Stimulated activated effector memory CD8-positive, alpha-beta T cell treated with anti-CD3 and anti-CD28 coated beads, Interleukin-12 subunit alpha, Interleukin-12 subunit beta, amount 100 ng/mL, for 72 hours (primary cell): ENCODE results near the gene PRKCH.

Experiments
- ATAC-seq: fragments of 150-1000 bp; cut with Tn5 transposase; 2 replicates; pipeline ENCODE4 v1.10.0; 2021
- DNase-seq, 2 donors: peaks; one replicate each; pipeline ENCODE4 v3.0.0; 2021 to 2022; ENCODE audit warnings: low spot score in 2 of 2
- H3K27ac Mint-ChIP-seq: one replicate; pipeline ENCODE4 v1.8.0; 2022; ENCODE audit warnings: mild to moderate bottlenecking, mixed read lengths
- H3K36me3 Mint-ChIP-seq: one replicate; pipeline ENCODE4 v1.8.0; 2022; ENCODE audit warnings: mild to moderate bottlenecking, mixed read lengths
- H3K4me1 Mint-ChIP-seq: one replicate; pipeline ENCODE4 v1.8.0; 2022; ENCODE audit warnings: mixed read lengths
- H3K4me3 Mint-ChIP-seq: one replicate; pipeline ENCODE4 v1.8.0; 2022; ENCODE audit warnings: mild to moderate bottlenecking, mixed read lengths
- H3K9me3 Mint-ChIP-seq: one replicate; pipeline ENCODE4 v1.8.0; 2022; ENCODE audit warnings: mixed read lengths

PRKCH gene

GRCh38 chr14:61323970-61324369 lies 2.6 kb downstream of the PRKCH start:
- no peak for ATAC-seq
- no peak for DNase-seq
- peaks cover 45% of the 10 kb centered on the region for H3K4me1 Mint-ChIP-seq
- H3K36me3 Mint-ChIP-seq = peaks cover 70% of the 10 kb centered on the region
- H3K4me3 Mint-ChIP-seq = no peak overlapping the region
- peak overlapping the region; percentile 96 for H3K27ac Mint-ChIP-seq
- H3K9me3 Mint-ChIP-seq = no peaks in the 10 kb centered on the region

DNA sequence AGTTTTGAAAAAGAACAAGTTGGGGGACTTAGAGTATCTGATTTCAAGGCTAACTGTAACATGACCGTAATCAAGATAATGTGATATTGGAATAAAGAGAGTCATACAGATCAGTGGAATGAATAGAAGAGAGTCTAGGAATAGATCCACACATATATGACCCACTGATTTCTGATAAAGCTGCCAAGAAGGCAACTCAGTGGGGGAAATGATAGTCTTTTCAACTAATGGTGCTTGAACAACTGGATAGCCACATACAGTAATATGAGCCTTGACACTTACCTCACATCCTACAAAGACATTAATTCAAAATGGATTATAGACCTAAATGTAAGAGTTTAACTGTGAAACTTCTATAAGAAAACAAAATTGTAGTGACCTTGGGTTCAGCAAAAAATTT lies 3.8 kb downstream of the PRKCH start:
- no peaks in the 10 kb centered on the region for H3K9me3 Mint-ChIP-seq
- H3K36me3 Mint-ChIP-seq = peaks cover 81% of the 10 kb centered on the region
- H3K4me1 Mint-ChIP-seq = peaks cover 57% of the 10 kb centered on the region
- no peak for DNase-seq
- H3K27ac Mint-ChIP-seq = peak overlapping the region; percentile 96
- no peak overlapping the region for H3K4me3 Mint-ChIP-seq
- ATAC-seq = peak; percentile 3

GRCh38 chr14:61326146-61326545 lies 4.8 kb downstream of the PRKCH start:
- Mint-ChIP-seq H3K4me3 (no peak overlapping the region), H3K36me3 (peaks cover 89% of the 10 kb centered on the region), H3K4me1 (peaks cover 59% of the 10 kb centered on the region), H3K9me3 (no peaks in the 10 kb centered on the region), H3K27ac (peak overlapping the region; percentile 96)
- ATAC-seq = peak; percentile 20
- DNase-seq = no peak

GRCh38 chr14:61326847-61327246 lies 5.5 kb downstream of the PRKCH start:
- no peak overlapping the region for H3K4me3 Mint-ChIP-seq
- H3K36me3 Mint-ChIP-seq = peaks cover 91% of the 10 kb centered on the region
- no peak for ATAC-seq
- H3K9me3 Mint-ChIP-seq = no peaks in the 10 kb centered on the region
- H3K4me1 Mint-ChIP-seq = peaks cover 61% of the 10 kb centered on the region
- peak in 1 of 2 donors; percentile 59 for DNase-seq
- peak overlapping the region; percentile 96 for H3K27ac Mint-ChIP-seq

- ATAC-seq (peak; percentile 39), DNase-seq (peak in 1 of 2 donors; percentile 62)
- Mint-ChIP-seq H3K27ac (peak overlapping the region; percentile 96), H3K4me3 (no peak overlapping the region), H3K9me3 (no peaks in the 10 kb centered on the region), H3K4me1 (peaks cover 76% of the 10 kb centered on the region), H3K36me3 (peaks cover 85% of the 10 kb centered on the region)
Measured at GRCh38 chr14:61328626-61329262, 7.4 kb downstream of the PRKCH start.

- DNase-seq (peak in 1 of 2 donors; percentile 54), ATAC-seq (peak; percentile 2)
- Mint-ChIP-seq H3K36me3 (peaks cover 85% of the 10 kb centered on the region), H3K9me3 (no peaks in the 10 kb centered on the region), H3K4me1 (peaks cover 79% of the 10 kb centered on the region), H3K4me3 (no peak overlapping the region), H3K27ac (peak overlapping the region; percentile 96)
Measured at GRCh38 chr14:61329478-61330051, 8.2 kb downstream of the PRKCH start.

GRCh38 chr14:61330511-61330910 lies 9.1 kb downstream of the PRKCH start:
- Mint-ChIP-seq H3K27ac (peak overlapping the region; percentile 96), H3K4me3 (no peak overlapping the region), H3K36me3 (peaks cover 83% of the 10 kb centered on the region), H3K9me3 (no peaks in the 10 kb centered on the region), H3K4me1 (peaks cover 78% of the 10 kb centered on the region)
- ATAC-seq (peak; percentile 79), DNase-seq (no peak)

GRCh38 chr14:61331992-61332657 lies 10.7 kb downstream of the PRKCH start:
- no peaks in the 10 kb centered on the region for H3K9me3 Mint-ChIP-seq
- no peak overlapping the region for H3K4me3 Mint-ChIP-seq
- DNase-seq = peak in 1 of 2 donors; percentile 46
- no peak for ATAC-seq
- H3K4me1 Mint-ChIP-seq = peaks cover 76% of the 10 kb centered on the region
- H3K27ac Mint-ChIP-seq = peak overlapping the region; percentile 95
- peaks cover 83% of the 10 kb centered on the region for H3K36me3 Mint-ChIP-seq

DNA sequence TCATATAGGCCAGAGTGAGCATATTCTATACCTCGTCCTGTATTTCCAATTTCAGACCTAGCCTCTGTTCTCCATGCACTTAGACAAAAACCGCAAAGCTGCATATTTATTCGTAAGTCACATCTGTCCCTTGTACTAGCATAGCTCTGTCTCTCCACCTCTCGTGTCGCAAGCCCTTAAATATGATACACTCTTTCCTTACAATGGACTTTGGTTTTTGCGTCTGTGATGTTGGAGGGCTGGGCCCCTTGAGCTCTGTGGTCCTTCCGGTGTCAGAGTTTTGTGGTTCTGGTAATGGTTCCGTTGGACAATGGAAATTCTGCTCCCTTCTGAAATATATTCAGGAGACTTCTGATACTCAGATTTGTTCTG lies 11.3 kb downstream of the PRKCH start:
- Mint-ChIP-seq H3K36me3 (peaks cover 81% of the 10 kb centered on the region), H3K27ac (peak overlapping the region; percentile 95), H3K4me3 (no peak overlapping the region), H3K4me1 (peaks cover 75% of the 10 kb centered on the region), H3K9me3 (no peaks in the 10 kb centered on the region)
- DNase-seq (peak in 1 of 2 donors; percentile 48), ATAC-seq (peak; percentile 3)

DNA sequence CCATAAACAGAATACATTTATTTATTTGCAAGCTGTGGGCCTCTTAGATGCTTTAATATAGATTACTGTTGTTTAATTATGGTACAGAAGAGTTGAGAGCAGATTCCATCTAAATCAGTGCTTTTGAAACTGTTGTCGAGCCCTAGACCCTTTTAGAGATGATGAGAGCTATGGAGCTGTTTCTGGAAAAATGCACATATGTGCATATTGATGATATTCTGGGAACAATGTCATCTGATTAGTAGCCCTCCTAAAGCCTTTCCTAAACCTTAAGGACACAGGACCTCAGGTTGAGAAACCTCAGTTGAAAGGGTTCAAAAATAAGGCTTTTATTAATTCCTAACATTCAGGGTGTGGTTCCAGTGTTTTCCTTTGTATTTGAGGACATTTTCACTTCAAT lies 11.7 kb downstream of the PRKCH start:
- ATAC-seq (no peak), DNase-seq (no peak)
- peaks cover 81% of the 10 kb centered on the region for H3K36me3 Mint-ChIP-seq
- no peaks in the 10 kb centered on the region for H3K9me3 Mint-ChIP-seq
- peaks cover 77% of the 10 kb centered on the region for H3K4me1 Mint-ChIP-seq
- H3K27ac Mint-ChIP-seq = peak overlapping the region; percentile 95
- no peak overlapping the region for H3K4me3 Mint-ChIP-seq

GRCh38 chr14:61334197-61334701 lies 12.9 kb downstream of the PRKCH start:
- Mint-ChIP-seq H3K4me3 (no peak overlapping the region), H3K27ac (peak overlapping the region; percentile 95), H3K36me3 (peaks cover 81% of the 10 kb centered on the region), H3K4me1 (peaks cover 77% of the 10 kb centered on the region), H3K9me3 (no peaks in the 10 kb centered on the region)
- ATAC-seq = peak; percentile 8
- DNase-seq = no peak

DNA sequence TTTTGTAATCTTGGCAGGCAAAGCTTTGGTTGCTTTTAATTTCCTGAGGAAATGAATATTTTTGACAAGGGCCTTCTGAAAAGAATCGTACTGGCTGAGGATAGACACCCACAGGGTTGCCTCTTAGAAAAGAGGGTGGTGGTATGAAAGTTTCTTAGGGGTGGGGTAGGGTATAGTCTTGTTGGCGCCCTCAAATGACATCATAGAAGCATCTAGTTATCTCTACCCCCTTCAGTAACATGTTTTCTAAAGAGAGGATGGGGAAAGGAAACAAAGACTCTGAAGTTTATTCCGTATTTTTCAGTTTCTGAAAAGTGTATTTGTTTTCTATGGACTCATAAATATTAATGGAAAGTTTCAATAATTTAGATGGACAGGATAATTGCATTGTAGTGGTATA lies 13.7 kb downstream of the PRKCH start:
- ATAC-seq (no peak), DNase-seq (peak in 1 of 2 donors; percentile 37)
- Mint-ChIP-seq H3K4me1 (peaks cover 74% of the 10 kb centered on the region), H3K4me3 (no peak overlapping the region), H3K9me3 (no peaks in the 10 kb centered on the region), H3K36me3 (peaks cover 75% of the 10 kb centered on the region), H3K27ac (peak overlapping the region; percentile 95)

DNA sequence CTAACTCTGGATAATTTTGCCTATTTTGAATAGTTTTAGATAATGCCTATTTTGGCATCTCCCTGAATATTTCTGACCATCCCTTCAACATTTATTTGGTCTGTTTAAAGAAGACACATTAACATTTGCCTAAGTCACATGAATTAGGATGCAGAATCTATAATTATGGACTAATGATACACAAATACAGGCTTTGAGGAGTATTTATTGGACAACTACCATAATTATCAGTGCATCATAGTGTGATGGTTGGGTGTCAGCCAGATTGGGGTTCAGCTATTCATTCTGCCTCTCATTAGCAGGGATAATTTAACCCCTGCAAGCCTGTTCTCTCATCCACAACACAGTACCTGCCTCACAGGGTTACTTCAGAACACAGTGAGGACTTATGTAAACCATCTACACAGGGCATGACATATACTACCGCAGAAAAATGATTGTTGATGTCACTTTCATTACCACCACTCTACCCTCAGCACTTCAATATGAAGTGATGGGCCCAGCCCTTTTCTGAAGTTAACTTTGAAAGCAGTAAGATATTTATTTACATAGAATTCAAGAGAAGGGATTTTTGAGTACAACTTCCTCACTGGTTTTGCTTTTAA lies 14.4 kb downstream of the PRKCH start:
- Mint-ChIP-seq H3K4me3 (no peak overlapping the region), H3K27ac (peak overlapping the region; percentile 95), H3K4me1 (peaks cover 78% of the 10 kb centered on the region), H3K36me3 (peaks cover 71% of the 10 kb centered on the region), H3K9me3 (no peaks in the 10 kb centered on the region)
- DNase-seq = peak in 1 of 2 donors; percentile 51
- peak; percentile 89 for ATAC-seq

DNA sequence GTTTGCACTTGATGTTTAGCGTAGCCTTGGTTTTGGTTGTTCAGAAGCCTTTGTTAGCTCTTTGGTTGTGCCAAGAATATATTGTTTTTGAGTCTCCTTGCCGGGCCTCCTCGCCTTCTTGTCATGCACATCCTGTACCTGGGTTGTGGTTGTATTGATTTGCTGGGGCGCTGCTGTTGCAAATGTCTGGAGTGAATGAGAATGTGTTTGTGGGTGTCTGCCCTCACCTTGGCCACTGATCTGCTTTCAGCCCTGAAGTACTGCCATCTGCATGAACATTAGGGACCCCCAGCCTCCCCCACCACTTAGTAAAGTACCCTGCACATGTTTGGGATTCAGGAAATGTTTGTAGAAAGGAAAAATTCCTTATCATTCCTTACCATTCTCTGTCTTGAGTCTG lies 16.5 kb downstream of the PRKCH start:
- Mint-ChIP-seq H3K27ac (peak overlapping the region; percentile 95), H3K9me3 (no peaks in the 10 kb centered on the region)
- peak; percentile 56 for ATAC-seq

DNA sequence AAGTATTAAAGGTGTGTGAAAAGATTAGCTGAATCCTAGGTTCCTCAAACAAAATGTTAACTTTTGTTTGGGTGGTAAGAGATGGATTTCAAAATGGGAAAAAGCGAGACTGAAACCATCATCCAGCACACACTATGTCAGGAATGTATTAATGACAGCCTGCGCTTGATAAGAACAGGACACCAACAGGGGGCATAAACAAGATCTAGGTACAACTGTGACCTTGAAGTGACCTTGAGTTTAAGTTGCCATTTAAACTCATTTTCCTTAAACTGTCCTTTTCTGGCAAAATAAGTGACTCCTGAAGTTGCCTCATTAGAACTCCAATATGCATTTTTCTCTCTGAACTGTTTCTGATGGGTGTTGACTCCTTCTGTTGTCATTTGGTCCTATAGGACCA lies 17.1 kb downstream of the PRKCH start:
- Mint-ChIP-seq H3K9me3 (no peaks in the 10 kb centered on the region), H3K36me3 (peaks cover 77% of the 10 kb centered on the region), H3K4me3 (no peak overlapping the region), H3K4me1 (peaks cover 88% of the 10 kb centered on the region), H3K27ac (peak overlapping the region; percentile 95)
- ATAC-seq (no peak), DNase-seq (no peak)

More for the DNA sequence above, 16.5 kb downstream of the PRKCH start:
- Mint-ChIP-seq H3K4me1 (peaks cover 87% of the 10 kb centered on the region), H3K4me3 (no peak overlapping the region), H3K36me3 (peaks cover 77% of the 10 kb centered on the region)
- peak in 1 of 2 donors; percentile 74 for DNase-seq
